SK-N-SH treated with all-trans-retinoic acid at 6 μM for 48 hours (cell line): ENCODE data around the gene CD68.

Experiments used
- CSRNP3 ChIP-seq: fragments of 250-450 bp; sonication (Bioruptor Pico); IDR thresholded peaks from 2 replicates; pipeline ENCODE4 v1.5.1; 2021; ENCODE audit warnings: mild to moderate bottlenecking, moderate library complexity
- ISL1 ChIP-seq: fragments of 250-450 bp; sonication (Bioruptor Pico); IDR thresholded peaks from 2 replicates; pipeline ENCODE4 v2.1.2; 2022; ENCODE audit warnings: mild to moderate bottlenecking, moderate library complexity
- OSR1 ChIP-seq: fragments of 250-450 bp; sonication (Bioruptor Pico); IDR thresholded peaks from 2 replicates; pipeline ENCODE4 v1.8.0; 2022; ENCODE audit warnings: moderate library complexity, mild to moderate bottlenecking, inconsistent platforms
- SNAI2 ChIP-seq: fragments of 250-450 bp; sonication (Bioruptor Pico); IDR thresholded peaks from 2 replicates; pipeline ENCODE4 v1.5.0; 2020; ENCODE audit warnings: mild to moderate bottlenecking, moderate library complexity
- TCF4 ChIP-seq: fragments of 250-450 bp; sonication (Bioruptor Pico); IDR thresholded peaks from 2 replicates; pipeline ENCODE4 v1.8.0; 2021; ENCODE audit warnings: mild to moderate bottlenecking, moderate library complexity, borderline replicate concordance
- TOX ChIP-seq: fragments of 250-450 bp; sonication (Bioruptor Pico); IDR thresholded peaks from 2 replicates; pipeline ENCODE4 v1.8.0; 2021; ENCODE audit warnings: mild to moderate bottlenecking, moderate library complexity, borderline replicate concordance
- ZFP3 ChIP-seq: fragments of 250-450 bp; sonication (Bioruptor Pico); IDR thresholded peaks from 2 replicates; pipeline ENCODE4 v1.5.0; 2020; ENCODE audit warnings: mild to moderate bottlenecking, moderate library complexity
- ZNF565 ChIP-seq: fragments of 450-650 bp; formaldehyde crosslinking; conservative IDR thresholded peaks from 2 replicates; pipeline ENCODE4 v1.5.0; 2020; ENCODE audit warnings: low read depth, mild to moderate bottlenecking, moderate library complexity

DNA sequence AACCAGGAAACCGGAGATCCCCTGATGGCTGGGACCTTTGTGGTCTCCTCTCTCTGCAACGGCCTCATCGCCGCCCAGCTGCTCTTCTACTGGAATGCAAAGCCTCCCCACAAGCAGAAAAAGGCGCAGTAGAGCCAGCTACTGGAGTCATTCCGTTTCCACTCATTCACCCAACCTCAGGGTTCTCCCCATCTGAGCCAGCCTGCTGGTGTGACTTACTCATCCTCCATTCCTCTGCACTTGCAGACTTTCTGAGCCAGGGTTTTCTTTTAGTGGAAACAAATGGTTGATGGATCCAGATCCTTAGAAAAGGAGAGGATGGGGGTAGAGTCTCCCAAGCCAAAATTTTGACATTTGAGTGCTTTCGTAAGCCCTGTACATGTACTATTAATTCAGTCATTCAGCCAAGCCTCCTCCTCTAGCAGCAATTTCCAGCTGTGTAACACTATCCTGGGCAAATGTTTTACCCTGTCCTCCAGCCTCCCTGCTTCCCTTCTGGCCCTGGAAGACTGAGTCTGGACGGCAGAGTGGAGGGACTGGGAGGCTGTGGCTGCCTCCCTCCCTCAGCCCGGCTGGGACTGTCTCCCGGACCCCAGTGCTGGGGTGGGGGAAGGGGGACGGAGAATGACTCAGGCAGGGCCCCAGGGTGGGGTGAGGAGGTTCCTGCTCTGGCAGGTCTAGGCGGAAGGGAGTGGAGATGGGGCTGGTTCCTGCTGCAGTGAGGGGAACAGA is 8.1 kb downstream of the CD68 start:
- TF ChIP-seq ISL1 (CRISPR knock-in tag) (no peak), TCF4 (CRISPR knock-in tag) (no peak), ZNF565 (CRISPR knock-in tag) (no peak), CSRNP3 (no peak), OSR1 (CRISPR knock-in tag) (no peak), TOX (CRISPR knock-in tag) (no peak), ZFP3 (no peak), SNAI2 (CRISPR knock-in tag) (no peak)
